GM21737 (cell line): ENCODE results near the gene CLIC3.

Experiments used
- ATAC-seq: cut with Tn5 transposase; IDR thresholded peaks from one replicate; pipeline ENCODE4 v1.9.1; 2021; ENCODE audit warnings: mild to moderate bottlenecking, moderate library complexity; ENCODE audit not compliant: unreplicated experiment

The CLIC3 gene

DNA sequence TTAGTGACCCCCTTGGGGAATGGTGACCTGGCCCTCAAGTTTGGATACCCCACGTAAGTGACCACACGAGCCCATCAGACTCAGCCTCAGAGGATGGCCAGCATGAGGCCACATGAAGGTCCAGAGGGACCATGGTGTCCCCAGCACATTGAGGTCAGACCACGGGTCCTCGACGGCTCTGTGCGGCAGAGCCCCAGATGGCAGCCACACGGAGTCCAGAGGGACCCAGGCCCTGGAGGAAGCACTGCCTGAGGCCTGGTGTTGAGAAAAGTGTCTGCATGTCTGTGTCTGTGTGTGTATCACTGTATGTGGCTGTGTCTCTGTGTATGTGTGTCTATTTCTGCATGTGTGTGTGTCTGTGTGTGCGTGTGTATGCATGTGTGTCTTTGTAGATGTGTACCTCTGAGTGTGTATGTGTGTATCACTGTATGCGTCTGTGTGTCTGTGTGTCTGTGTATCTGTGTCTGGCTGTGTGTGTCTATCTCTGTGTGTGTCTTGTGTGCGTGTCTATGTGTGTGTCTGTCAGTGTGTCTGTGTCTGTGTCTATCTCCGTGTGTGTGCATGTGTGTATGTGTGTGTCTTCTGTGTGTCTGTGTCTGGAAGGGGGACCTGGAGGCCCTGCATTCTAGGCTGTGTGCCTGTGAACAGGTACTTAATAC, 12.6 kb downstream of the CLIC3 start:
- no peak for ATAC-seq

DNA sequence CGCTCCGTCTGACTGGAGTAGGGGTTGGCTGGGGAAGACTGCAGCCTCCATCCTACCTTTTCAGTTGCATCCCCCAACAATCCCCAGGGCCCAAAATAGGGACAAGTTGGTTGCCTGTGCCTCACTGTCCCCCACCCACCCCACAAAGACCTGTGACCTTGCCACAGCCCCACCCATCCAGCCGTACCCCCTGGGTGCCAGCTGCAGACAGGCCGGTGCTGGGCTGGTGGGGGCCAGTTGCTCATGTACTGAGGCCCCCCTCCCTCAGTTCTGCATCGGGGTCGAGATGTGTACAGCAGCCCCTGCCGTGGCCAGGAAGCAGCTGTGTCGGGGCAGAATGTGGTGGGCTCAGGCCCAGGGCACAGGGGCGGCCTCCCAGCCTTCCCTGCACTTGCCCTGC, 13.2 kb downstream of the CLIC3 start:
- ATAC-seq: no peak

- ATAC-seq: no peak
Observed at GRCh38 chr9:136982232-136983051, 13.9 kb downstream of the CLIC3 start, which contains the start of gene LCNL1. Gene LCNL1, plus strand, starts transcription at chr9:136982993. Its CDS starts 594 bp downstream, at chr9:136983587.

- no peak for ATAC-seq
Observed at GRCh38 chr9:136981588-136982231, 14.7 kb downstream of the CLIC3 start.

- ATAC-seq: no peak
Observed at GRCh38 chr9:136980669-136981478, 15.5 kb downstream of the CLIC3 start.

DNA sequence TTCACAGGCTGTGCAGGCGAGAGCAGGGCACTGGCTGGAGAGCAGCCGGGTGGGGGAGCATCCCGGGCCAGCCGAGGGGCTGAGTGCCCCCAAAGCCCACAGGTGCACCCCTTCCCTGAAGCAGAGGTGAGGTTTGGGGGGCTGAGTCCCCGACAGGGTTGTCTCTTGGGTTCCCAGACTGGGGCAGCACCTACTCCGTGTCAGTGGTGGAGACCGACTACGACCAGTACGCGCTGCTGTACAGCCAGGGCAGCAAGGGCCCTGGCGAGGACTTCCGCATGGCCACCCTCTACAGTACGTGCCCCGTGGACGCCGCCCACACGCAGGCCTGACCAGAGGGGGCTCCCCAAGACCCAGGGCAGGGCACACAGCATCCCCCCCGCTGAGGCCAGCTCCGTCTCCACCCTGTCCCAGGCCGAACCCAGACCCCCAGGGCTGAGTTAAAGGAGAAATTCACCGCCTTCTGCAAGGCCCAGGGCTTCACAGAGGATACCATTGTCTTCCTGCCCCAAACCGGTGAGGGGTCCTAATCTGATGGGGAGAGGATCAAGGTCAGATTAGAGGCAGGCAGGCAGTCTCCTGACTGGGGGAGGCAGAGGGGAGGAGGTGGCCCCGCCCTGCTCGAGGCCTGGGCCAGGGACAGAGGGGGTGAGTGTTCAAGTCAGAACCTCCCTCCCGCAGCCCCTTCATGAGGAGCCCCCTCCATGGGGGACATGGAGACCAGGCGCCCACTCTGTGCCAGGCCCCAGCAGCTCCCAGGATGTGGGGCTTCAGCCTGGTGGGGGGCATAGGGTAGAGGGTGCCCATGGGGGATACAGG, 16.4 kb downstream of the CLIC3 start:
- ATAC-seq: no peak

GRCh38 chr9:136978865-136979544, 17.4 kb downstream of the CLIC3 start:
- ATAC-seq: no peak

- no peak for ATAC-seq
Observed at GRCh38 chr9:136978073-136978864, 18.1 kb downstream of the CLIC3 start.

DNA sequence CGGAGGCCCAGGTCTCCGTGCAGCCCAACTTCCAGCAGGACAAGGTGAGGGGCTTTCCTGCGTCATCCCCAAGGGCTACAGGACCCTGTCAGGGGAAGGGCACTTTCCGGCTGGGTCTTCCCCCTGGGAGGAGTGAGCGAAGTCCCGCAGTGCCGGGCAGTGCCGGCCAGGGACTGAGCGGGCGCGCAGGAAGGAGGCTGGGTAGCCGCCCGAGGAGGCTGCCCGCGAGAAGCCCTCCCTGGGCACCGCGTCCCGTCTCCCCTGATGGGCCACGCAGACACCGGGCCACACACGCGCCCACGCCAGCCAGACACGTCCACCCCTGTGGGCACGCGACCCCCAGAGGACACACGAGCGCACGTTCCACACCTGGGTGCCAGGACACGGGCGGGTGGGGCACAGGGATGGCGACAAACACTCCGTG, 18.7 kb downstream of the CLIC3 start:
- no peak for ATAC-seq

DNA sequence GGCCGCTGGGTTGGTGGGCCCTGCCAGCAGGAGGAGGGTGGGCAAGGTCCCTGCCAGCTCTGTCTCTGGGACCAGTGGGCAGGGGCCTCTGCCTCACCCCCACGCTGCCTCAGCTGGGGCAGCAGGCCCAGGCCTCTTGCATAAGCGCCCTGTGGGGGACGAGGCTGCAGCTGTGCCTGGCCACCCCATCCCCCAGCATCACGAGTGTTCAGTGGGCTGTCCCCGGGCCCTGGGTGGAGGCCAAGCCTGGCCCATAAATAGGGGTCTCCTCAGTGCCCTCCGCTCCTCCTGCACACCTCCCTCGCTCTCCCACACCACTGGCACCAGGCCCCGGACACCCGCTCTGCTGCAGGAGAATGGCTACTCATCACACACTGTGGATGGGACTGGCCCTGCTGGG, 19.1 kb downstream of the CLIC3 start, which contains the start of gene PTGDS:
PTGDS (plus strand) TSS at position 282 of the 400 bp plus-strand sequence; CDS start at position 357, 75 bp downstream.
- ATAC-seq: no peak

DNA sequence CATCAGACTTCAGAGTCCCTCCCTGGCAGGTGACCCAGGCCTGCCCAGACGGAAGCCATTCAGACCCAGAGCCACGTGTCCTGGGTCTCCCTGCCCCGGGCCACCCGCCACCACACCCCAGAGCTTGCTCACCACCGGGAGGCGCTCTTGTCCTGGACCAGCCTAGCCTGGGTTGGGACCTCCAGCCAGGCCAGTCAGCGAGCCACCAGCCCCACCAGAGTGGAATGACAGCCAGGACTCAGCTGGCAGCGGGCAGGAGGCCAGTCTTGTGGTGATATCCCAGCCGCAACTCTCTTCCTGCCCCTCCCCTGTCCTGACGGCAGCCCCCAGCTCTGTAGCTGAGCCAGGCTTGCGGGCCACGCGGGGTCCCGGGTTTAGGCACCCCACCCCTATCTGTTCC, 20.7 kb downstream of the CLIC3 start:
- no peak for ATAC-seq

DNA sequence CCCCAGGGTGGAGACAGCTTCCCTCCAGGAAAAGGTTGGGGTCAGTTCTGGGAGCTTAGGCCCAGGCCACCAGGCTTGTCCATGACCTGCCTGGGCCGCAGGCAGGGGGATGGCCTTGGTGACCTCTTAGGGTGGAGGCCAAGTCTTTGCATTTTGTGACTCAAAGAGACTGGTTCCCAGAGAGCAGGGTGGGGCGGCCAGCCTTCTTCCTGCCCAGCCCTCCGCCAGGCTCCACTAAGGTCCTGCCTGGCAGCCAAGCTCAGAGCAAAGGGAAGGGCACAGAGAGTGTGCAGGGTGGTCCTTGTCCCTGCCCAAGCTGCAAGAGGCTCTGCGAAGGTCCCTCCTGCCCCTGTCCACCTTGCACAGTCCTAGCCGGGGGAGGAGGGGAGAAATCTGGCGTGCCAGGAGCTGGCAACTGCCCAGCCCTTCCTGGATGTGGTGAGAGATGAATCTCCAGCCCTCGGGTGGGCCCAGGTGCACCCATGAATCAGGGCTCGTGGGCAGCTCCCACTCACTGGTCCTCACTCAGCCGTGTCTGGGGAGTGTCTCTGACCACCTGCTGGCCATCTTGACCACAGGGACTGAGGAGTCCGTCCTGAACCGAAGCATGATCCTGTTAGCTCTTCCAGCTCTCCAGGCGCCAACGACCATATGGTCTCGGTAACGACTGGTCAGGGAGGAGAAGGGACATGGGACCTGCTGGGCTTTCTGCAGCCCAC, 21.4 kb downstream of the CLIC3 start:
- ATAC-seq: no peak

- no peak for ATAC-seq
Observed at GRCh38 chr9:136973618-136974617, 22.4 kb downstream of the CLIC3 start.

- no peak for ATAC-seq
Observed at GRCh38 chr9:136972743-136973142, 23.6 kb downstream of the CLIC3 start.

- no peak for ATAC-seq
Observed at GRCh38 chr9:136972335-136972734, 24.0 kb downstream of the CLIC3 start.

DNA sequence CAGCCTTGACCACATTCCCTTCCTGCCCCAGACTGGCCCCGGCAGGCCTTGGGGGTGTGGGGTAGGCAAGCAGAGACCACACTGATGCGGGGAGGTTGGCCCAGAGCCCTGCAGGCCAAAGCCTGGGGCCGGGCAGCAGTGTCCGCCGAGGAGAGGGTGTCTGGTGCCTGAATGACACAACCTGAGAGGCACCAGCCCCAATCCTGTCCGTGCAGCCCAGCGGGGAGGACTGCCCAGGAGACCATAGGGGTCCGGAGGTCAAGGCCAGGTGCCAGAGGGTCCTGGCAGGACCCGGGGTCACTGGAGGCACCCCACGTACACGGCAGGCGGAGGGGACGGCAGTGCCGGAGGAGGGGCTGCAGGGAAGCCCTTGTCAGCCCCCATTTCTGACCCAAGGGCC, 24.6 kb downstream of the CLIC3 start:
- ATAC-seq: no peak

DNA sequence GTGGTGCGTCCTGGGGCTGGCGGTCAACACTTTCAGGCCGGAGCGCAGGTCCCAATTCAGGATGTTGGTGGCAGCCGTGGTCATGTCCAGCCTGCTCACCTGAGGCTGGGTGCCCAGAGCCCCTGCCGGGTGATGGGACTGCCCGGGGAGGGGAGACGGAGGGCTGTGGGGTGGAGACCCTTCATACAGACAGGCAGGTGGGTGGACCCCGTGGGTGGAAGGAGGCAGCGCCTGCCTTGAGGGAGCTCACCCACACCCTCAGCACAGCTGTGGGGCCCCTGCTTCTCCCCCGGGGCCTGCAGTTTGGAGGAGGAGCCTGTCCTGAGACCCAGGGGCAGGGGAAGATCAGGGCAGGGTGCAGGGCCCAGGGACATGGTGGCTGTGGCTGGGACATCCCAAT, 26.0 kb downstream of the CLIC3 start:
- ATAC-seq: no peak
